Muscle layer of colon (tissue), 2 donors: ENCODE data around the gene ATP5PB.
A peak's percentile ranks its signal among the peaks of the same experiment; 100 is the strongest.

Source experiments
- H3K27ac ChIP-seq: one replicate; pipeline ENCODE4 v1.7.0; 2013; ENCODE audit warnings: low read depth, mild to moderate bottlenecking, low read length, moderate library complexity
- H3K27me3 ChIP-seq, 2 donors: one replicate each; pipeline ENCODE4 v1.7.0; 2013; ENCODE audit warnings: low read length in 2 of 2, mild to moderate bottlenecking in 2 of 2; ENCODE audit not compliant: insufficient read depth in 2 of 2, control insufficient read depth in 1 of 2
- H3K36me3 ChIP-seq: one replicate; pipeline ENCODE4 v1.7.0; 2013; ENCODE audit warnings: mild to moderate bottlenecking, low read length; ENCODE audit not compliant: insufficient read depth
- H3K4me1 ChIP-seq: one replicate; pipeline ENCODE4 v1.7.0; 2013; ENCODE audit warnings: mild to moderate bottlenecking, low read length; ENCODE audit not compliant: insufficient read depth
- H3K4me3 ChIP-seq, 2 donors: one replicate each; pipeline ENCODE4 v1.7.0; 2013; ENCODE audit warnings: low read length in 2 of 2, low read depth in 1 of 2, mild to moderate bottlenecking in 1 of 2, moderate library complexity in 1 of 2
- H3K9ac ChIP-seq: one replicate; pipeline ENCODE4 v1.7.0; 2013; ENCODE audit warnings: low read length
- H3K9me3 ChIP-seq: one replicate; pipeline ENCODE4 v1.7.0; 2013; ENCODE audit warnings: mild to moderate bottlenecking, low read length
- donor health status: abdominal sarcoma.
- donor health status: Adenocarcinoma of cecum.

Gene ATP5PB

DNA sequence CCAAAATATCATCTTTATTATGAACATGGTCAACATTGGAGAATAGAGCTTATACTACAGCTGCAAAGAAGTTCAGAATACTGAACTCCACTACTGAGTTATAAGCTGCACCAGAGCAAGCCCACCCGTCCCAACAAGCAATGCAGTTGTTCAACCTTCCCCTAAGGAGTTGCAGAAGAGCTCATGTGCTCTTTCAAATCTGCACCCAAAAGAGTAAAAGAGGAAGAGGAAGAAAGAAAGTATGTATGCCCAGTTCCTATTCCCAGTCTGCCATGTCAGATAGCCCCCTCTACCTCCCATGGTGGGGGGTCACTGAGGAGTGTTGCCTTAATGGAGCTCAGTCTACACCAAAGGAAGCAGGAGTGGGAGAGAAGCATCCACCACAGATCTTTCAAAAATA lies 31.4 kb downstream of the ATP5PB start:
- no peak overlapping the region for H3K4me3 ChIP-seq
- no peaks in the 10 kb centered on the region for H3K27me3 ChIP-seq
- no peaks in the 10 kb centered on the region for H3K36me3 ChIP-seq
- no peaks in the 10 kb centered on the region for H3K9me3 ChIP-seq
- no peak overlapping the region for H3K9ac ChIP-seq
- no peak overlapping the region for H3K27ac ChIP-seq
- H3K4me1 ChIP-seq, result peaks cover 8% of the 10 kb centered on the region

DNA sequence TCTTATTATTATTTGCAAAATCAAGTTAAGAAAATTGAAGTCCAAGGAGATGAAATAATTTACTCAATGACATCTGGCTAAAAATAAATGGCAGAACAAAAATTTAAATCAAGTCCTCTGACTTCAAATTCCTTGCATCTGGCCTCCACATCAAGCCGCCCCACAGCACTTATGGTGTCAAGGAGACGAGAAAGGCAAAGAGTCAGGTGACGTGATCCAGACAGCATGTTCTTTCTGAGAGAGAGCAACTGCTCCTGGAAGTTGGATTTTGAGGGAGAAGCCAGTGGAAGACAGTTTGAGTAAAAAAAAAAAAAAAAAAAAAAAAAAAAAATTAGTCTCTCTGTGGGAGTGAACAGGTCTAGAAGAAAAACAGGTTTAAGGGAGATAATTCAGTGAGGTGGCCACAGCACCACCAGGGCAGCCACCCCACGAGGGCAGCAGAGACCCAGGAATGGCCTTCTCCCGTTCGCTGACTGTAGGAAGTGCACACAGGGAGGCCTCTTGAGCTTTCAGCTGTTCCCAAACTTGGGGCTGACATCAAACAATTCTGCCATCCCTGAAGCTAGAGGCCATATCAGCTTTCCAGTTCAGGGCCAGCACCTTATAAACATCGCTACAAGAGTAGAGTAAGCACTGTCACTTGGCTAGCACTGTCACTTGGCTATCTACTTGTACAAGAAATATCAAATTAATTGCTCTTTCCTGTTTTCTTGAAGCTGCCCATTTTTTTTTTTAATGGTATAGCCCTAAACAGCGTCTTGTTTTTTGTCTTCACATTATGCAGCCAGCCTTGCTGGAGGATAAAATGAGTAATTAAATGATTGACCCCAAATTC lies 32.3 kb downstream of the ATP5PB start:
- Histone ChIP-seq H3K36me3 (no peaks in the 10 kb centered on the region), H3K9me3 (no peaks in the 10 kb centered on the region), H3K4me1 (peaks cover 8% of the 10 kb centered on the region), H3K27me3 (no peaks in the 10 kb centered on the region), H3K4me3 (no peak overlapping the region), H3K27ac (peak overlapping the region; percentile 16), H3K9ac (no peak overlapping the region)

DNA sequence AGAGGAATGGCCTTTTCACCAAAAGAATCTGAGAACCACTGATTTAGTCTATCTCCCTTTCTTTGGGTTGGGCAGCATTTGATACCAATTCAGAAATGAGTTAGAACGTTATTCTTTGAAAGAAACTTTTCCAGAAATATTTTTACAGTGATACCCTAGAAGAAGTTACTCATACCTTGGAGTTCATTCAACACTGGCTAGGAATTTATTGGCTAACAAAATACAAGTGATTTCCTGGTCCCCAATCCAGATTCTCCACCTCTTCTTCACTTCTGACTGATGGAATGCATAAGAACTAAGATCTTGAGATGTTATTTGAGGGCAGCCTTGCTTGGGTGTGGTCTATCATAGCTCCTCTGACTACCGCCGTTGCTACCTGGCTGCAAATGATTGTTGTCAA lies 33.9 kb downstream of the ATP5PB start:
- H3K9me3 ChIP-seq, result no peaks in the 10 kb centered on the region

DNA sequence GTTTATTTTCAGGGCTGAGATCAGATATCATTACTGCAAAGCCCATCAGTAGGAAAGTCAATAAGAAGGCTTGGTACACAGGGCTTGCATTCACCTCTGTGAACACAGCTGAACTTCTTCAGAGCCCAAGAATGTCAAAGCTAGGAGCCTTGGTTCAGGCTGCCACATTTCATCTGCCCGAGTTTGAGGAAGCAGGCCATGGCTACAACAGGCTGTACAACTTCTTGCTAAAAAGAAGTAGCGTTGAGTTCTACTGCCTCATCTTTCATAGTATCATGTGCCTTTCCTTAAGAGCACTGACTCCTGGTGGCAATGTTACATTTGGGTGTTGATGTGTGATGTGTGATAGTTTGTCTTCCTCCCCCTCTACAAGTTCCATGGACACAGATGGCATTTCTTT lies 34.6 kb downstream of the ATP5PB start:
- no peaks in the 10 kb centered on the region for H3K9me3 ChIP-seq
- H3K36me3 ChIP-seq, result no peaks in the 10 kb centered on the region
- H3K4me3 ChIP-seq, result no peak overlapping the region
- no peak overlapping the region for H3K27ac ChIP-seq
- no peaks in the 10 kb centered on the region for H3K27me3 ChIP-seq
- H3K4me1 ChIP-seq, result peaks cover 8% of the 10 kb centered on the region
- H3K9ac ChIP-seq, result no peak overlapping the region

More for the DNA sequence above, 33.9 kb downstream of the ATP5PB start:
- H3K27ac ChIP-seq, result no peak overlapping the region
- peaks cover 8% of the 10 kb centered on the region for H3K4me1 ChIP-seq
- no peaks in the 10 kb centered on the region for H3K36me3 ChIP-seq
- no peaks in the 10 kb centered on the region for H3K27me3 ChIP-seq
- no peak overlapping the region for H3K4me3 ChIP-seq
- H3K9ac ChIP-seq, result no peak overlapping the region

DNA sequence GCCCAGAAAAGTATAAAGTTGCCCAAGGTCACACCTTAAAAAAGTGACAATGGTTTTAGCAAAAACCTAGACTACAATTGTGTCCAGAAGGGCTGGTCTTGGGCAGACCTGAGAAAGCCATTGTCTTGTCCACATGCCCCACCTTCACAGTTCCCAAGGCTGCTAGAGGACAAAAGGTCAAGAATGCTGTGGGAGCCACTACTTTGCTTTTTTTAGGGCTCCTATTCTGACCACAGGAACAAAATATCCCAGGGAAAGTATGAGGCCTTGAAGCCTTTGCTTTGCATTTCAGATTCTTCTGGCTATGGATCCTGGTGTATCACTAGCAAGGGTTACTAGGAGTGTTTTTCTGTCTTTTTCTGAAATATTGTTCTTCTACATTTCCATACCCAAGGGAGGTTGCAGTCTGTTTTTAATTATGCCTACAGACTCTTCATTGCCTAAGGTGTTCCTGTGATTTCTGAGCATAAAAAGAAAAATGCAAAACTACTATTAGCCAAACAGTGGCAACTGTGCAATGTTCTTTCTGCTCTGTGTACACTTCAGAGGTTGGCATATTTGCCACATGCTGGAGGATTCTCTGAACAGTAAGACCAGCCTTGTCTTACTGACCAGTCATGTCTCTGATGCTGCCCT lies 35.2 kb downstream of the ATP5PB start:
- no peaks in the 10 kb centered on the region for H3K27me3 ChIP-seq
- peaks cover 8% of the 10 kb centered on the region for H3K4me1 ChIP-seq
- no peaks in the 10 kb centered on the region for H3K9me3 ChIP-seq
- no peaks in the 10 kb centered on the region for H3K36me3 ChIP-seq
- no peak overlapping the region for H3K9ac ChIP-seq
- no peak overlapping the region for H3K4me3 ChIP-seq
- no peak overlapping the region for H3K27ac ChIP-seq

DNA sequence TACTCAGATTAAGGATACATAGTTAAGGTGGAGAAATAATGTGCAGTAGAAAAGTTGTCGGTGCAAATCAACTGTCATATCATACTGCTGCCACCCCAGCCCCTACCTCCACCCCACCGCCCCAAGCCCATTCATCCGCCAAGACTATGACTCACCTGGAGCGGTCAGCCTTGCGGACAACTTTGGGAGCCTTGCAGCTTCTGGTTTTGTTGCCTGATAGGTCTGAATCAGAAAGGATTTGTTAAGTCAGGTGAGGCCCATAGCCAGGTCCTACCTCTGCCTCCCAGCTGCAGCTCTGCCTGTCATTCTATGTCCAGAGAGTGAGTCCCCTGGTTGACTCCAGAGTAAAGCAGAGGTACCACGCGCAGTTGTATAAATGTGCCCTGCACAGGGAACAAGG lies 37.2 kb downstream of the ATP5PB start:
- Histone ChIP-seq H3K27ac (no peak overlapping the region), H3K9ac (no peak overlapping the region), H3K4me1 (peaks cover 8% of the 10 kb centered on the region), H3K27me3 (no peaks in the 10 kb centered on the region), H3K36me3 (no peaks in the 10 kb centered on the region), H3K9me3 (no peaks in the 10 kb centered on the region), H3K4me3 (no peak overlapping the region)

DNA sequence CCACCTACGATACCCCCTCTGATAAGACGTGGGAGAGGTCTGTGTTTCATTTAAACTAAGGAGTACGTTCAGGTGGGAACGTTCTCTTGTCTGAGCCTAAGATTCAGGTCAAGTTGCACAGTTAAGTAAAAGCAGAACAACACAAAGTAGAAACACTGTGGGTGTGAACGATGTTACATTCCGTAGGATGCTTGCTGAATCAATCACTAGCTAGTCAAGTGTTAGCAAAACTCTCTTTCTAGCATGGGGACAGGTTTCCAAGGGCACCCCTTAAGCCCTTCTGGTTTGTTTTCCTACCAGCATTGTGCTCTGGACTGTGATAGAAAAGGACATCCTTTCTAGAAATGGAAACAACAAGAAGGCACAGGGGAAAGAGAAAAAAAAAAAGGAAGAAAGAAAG lies 37.9 kb downstream of the ATP5PB start:
- H3K9me3 ChIP-seq, result no peaks in the 10 kb centered on the region
- no peak overlapping the region for H3K27ac ChIP-seq
- H3K4me1 ChIP-seq, result peaks cover 3% of the 10 kb centered on the region
- no peak overlapping the region for H3K9ac ChIP-seq
- H3K27me3 ChIP-seq, result no peaks in the 10 kb centered on the region
- H3K4me3 ChIP-seq, result no peak overlapping the region
- no peaks in the 10 kb centered on the region for H3K36me3 ChIP-seq

DNA sequence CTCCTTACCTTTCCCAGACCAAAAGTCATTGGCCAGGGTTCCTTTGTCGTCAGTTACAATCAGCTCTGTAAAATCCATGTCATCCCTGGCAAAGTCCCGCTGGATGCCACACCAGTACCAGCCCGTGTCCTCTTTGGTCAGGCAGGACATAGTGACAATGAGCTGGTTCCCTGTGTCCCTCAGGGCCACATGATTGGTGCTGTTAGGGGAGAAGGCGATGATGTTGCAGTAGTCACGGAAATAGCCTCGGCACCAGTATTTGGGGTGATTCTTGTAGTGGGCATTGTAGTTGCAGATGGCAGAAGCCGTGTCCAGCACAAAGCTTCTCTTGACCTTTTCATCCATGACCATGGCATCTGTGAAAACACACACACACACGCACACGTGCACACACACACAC lies 39.4 kb downstream of the ATP5PB start:
- H3K4me1 ChIP-seq, result no peaks in the 10 kb centered on the region
- H3K9ac ChIP-seq, result no peak overlapping the region
- H3K9me3 ChIP-seq, result no peaks in the 10 kb centered on the region
- H3K27ac ChIP-seq, result no peak overlapping the region
- H3K27me3 ChIP-seq, result no peaks in the 10 kb centered on the region
- H3K4me3 ChIP-seq, result no peak overlapping the region
- H3K36me3 ChIP-seq, result no peaks in the 10 kb centered on the region

DNA sequence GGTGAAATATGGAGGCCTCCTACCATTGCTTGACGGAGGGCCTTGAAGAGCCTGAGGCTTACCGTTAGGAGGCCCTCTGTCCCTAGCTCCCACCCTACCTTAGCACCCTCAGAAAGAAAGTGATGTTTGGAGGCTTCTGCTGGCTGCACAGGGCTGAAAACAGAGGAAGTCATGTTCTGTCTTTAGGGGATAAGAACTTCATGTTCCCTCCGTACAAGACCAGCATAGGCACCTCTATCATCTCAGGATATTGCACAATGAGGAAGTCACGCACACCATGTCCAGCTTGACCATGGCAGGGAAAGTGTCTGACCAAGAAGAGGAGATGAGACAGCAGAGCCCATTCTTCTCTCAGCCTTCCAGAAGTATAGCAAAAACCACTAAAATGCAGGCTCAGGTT lies 40.3 kb downstream of the ATP5PB start:
- Histone ChIP-seq H3K4me1 (no peaks in the 10 kb centered on the region), H3K9ac (no peak overlapping the region), H3K27me3 (no peaks in the 10 kb centered on the region), H3K4me3 (no peak overlapping the region), H3K9me3 (no peaks in the 10 kb centered on the region), H3K27ac (no peak overlapping the region), H3K36me3 (no peaks in the 10 kb centered on the region)

DNA sequence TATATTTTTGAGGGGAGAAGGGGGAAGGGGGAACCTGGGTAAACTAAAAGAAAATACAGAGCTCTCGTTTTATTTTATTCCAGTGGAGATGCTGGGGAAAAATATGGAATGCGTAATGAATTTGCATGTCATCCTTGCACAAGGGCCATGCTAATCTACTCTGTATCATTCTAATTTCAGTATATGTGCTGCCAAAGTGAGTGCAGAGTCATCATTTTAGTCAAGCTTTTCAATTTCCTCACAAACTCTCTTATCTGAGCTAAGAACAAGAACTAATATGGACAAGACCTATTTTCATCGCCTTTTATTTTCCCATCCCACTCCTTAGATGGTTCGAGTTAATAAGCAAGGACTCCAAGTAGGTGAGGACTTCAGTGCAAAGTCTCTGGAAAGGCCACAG lies 41.0 kb downstream of the ATP5PB start:
- no peak overlapping the region for H3K9ac ChIP-seq
- no peaks in the 10 kb centered on the region for H3K27me3 ChIP-seq
- H3K4me3 ChIP-seq, result no peak overlapping the region
- no peaks in the 10 kb centered on the region for H3K9me3 ChIP-seq
- no peaks in the 10 kb centered on the region for H3K36me3 ChIP-seq
- H3K27ac ChIP-seq, result no peak overlapping the region
- no peaks in the 10 kb centered on the region for H3K4me1 ChIP-seq

DNA sequence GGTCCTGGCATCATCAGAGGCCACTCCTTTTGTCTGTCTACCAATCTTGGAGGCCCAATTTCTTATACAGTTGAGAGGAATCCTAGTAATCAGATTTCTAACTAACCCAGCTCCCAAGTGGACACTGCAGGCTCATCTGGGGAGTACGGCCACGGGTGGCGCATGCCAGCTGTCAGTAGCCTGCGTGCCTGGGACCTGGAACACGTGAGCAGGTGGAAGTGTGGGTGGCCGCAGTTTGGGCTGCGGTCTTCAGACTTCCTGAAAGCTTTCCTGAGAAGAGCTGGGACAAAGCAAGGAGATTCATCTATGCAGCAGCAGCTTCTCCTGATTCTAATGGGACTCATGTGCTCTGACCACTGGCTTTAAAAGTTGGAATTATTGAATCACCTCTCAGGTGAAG lies 41.8 kb downstream of the ATP5PB start:
- H3K4me1 ChIP-seq, result no peaks in the 10 kb centered on the region
- H3K36me3 ChIP-seq, result no peaks in the 10 kb centered on the region
- no peak overlapping the region for H3K27ac ChIP-seq
- no peaks in the 10 kb centered on the region for H3K27me3 ChIP-seq
- H3K9me3 ChIP-seq, result no peaks in the 10 kb centered on the region
- H3K4me3 ChIP-seq, result no peak overlapping the region
- no peak overlapping the region for H3K9ac ChIP-seq

DNA sequence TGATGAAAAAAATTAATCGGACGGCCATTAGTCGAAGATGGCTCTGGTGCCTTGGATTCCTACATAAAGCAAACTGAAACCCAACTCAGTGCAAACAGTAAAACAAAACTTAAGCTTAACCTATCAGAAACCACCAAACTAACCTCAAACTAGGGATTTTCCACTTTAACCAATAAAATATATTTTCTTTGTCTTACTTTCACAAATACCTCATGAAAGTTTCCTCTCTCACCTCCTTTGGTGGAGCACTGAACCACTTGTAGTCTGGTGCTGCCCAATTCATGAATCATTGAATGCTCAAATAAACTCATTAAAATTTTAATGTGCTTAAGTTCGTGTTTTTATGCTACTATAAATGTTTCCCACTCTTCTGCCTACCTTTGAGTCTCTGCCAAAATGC lies 47.1 kb downstream of the ATP5PB start:
- Histone ChIP-seq H3K27me3 (no peaks in the 10 kb centered on the region), H3K27ac (no peak overlapping the region), H3K9ac (no peak overlapping the region), H3K4me1 (no peaks in the 10 kb centered on the region), H3K4me3 (no peak overlapping the region), H3K9me3 (no peaks in the 10 kb centered on the region), H3K36me3 (no peaks in the 10 kb centered on the region)
